ENCODE results near the gene GOLGA5. TPM values are rescaled to one million over a fixed set of nuclear protein-coding genes. Genes with fewer than 3 reads are reported as not detected.
"Not testable (repeated sequence)": the region's sequence is repeated elsewhere in the genome, so short reads cannot be mapped to it uniquely, and the experiment has no call there.

The GOLGA5 gene
- total and polyA plus RNA-seq, 10 donors: 16.7 to 37.0 (median 26.5) TPM

GRCh38 chr14:92750222-92750728, 43.8 kb upstream of the GOLGA5 start:
- intact Hi-C loops (cut with DNase I; ENCODE audit: low total_unique reads): loop anchor here (5.0 kb wide), 1 partner anchor 222 kb away; no protein-coding TSS in a partner anchor
- DNase-seq, H3K36me3 ChIP-seq, H3K9me3 ChIP-seq: not testable (repeated sequence)
- peaks cover 0 to 66% (median 50%) of the 10 kb centered on the region in 6 donors for H3K4me1 ChIP-seq
- 21 to 49% (median 32%) methylated on average over 9 to 10 of the region's 10 CpGs for WGBS, 5 donors
- H3K27ac ChIP-seq: peak overlapping the region in 6 of 8 donors; percentile 4 to 73 (median 61)
- TF ChIP-seq POLR2AphosphoS5 (IDR thresholded peaks at IDR 0.05) (peak in 2 of 3 donors; percentile 54 to 96), POLR2A (IDR thresholded peaks at IDR 0.05) (peak in 2 of 3 donors; percentile 29 to 54)
- peak overlapping the region in 5 of 8 donors; percentile 18 to 60 (median 21) for H3K4me3 ChIP-seq
- peaks cover 0 to 38% (median 0%) of the 10 kb centered on the region in 7 donors for H3K27me3 ChIP-seq (replicated peaks in 1 of 7)

- no peaks in the 10 kb centered on the region for H3K36me3 ChIP-seq
- peaks cover 0 to 6% (median 0%) of the 10 kb centered on the region in 8 donors for H3K9me3 ChIP-seq
- intact Hi-C loops (cut with DNase I; ENCODE audit: low total_unique reads): loop anchor here (5.0 kb wide), 1 partner anchor 221 kb away; no protein-coding TSS in a partner anchor
- peaks cover 0 to 66% (median 50%) of the 10 kb centered on the region in 6 donors for H3K4me1 ChIP-seq
- peak overlapping the region in 7 of 8 donors; percentile 4 to 73 (median 58) for H3K27ac ChIP-seq
- H3K4me3 ChIP-seq: peak overlapping the region in 5 of 8 donors; percentile 18 to 60 (median 21)
- no peak for DNase-seq
- 32 to 52% (median 41%) methylated on average over 5 of the region's 5 CpGs for WGBS, 5 donors
- TF ChIP-seq CTCF (IDR thresholded peaks at IDR 0.05 in 8 of 11, conservative IDR thresholded peaks at IDR 0.05 in 3 of 11) (no peak), POLR2AphosphoS5 (IDR thresholded peaks at IDR 0.05) (peak in 1 of 3 donors; percentile 68), POLR2A (IDR thresholded peaks at IDR 0.05) (no peak)
- peaks cover 0 to 38% (median 0%) of the 10 kb centered on the region in 7 donors for H3K27me3 ChIP-seq (replicated peaks in 1 of 7)
Measured at GRCh38 chr14:92750994-92751400, 43.1 kb upstream of the GOLGA5 start.

GRCh38 chr14:92751819-92752218, 42.3 kb upstream of the GOLGA5 start:
- no peak for DNase-seq
- TF ChIP-seq POLR2AphosphoS5 (IDR thresholded peaks at IDR 0.05): peak in 2 of 3 donors; percentile 18 to 51
- TF ChIP-seq CTCF (IDR thresholded peaks at IDR 0.05 in 8 of 11, conservative IDR thresholded peaks at IDR 0.05 in 3 of 11): no peak
- no peak for TF ChIP-seq POLR2A (IDR thresholded peaks at IDR 0.05)
- Histone ChIP-seq H3K36me3 (no peaks in the 10 kb centered on the region), H3K27ac (peak overlapping the region in 4 of 8 donors; percentile 58 to 73 (median 66)), H3K4me3 (peak overlapping the region in 1 of 8 donors; percentile 60), H3K27me3 (replicated peaks in 1 of 7) (peaks cover 0 to 35% (median 0%) of the 10 kb centered on the region in 7 donors), H3K9me3 (peaks cover 0 to 6% (median 0%) of the 10 kb centered on the region in 8 donors), H3K4me1 (peaks cover 0 to 66% (median 48%) of the 10 kb centered on the region in 6 donors)
- 68 to 80% (median 72%) methylated on average over 4 of the region's 4 CpGs for WGBS, 5 donors
- intact Hi-C loops (cut with DNase I; ENCODE audit: low total_unique reads): loop anchor here (5.0 kb wide), 1 partner anchor 220 kb away; no protein-coding TSS in a partner anchor

GRCh38 chr14:92753250-92753649, 40.9 kb upstream of the GOLGA5 start:
- Histone ChIP-seq H3K4me1 (peaks cover 0 to 52% (median 41%) of the 10 kb centered on the region in 6 donors), H3K9me3 (peaks cover 0 to 6% (median 0%) of the 10 kb centered on the region in 8 donors), H3K27me3 (replicated peaks in 1 of 7) (peaks cover 0 to 21% (median 0%) of the 10 kb centered on the region in 7 donors), H3K4me3 (no peak overlapping the region), H3K27ac (peak overlapping the region in 5 of 8 donors; percentile 20 to 73 (median 64)), H3K36me3 (no peaks in the 10 kb centered on the region)
- WGBS, 5 donors: 19 to 41% (median 24%) methylated on average over 5 of the region's 5 CpGs
- TF ChIP-seq POLR2AphosphoS5 (IDR thresholded peaks at IDR 0.05) (peak in 1 of 3 donors; percentile 91), POLR2A (IDR thresholded peaks at IDR 0.05) (no peak), CTCF (IDR thresholded peaks at IDR 0.05 in 8 of 11, conservative IDR thresholded peaks at IDR 0.05 in 3 of 11) (no peak)
- DNase-seq: no peak
- intact Hi-C loops (cut with DNase I; ENCODE audit: low total_unique reads): loop anchor here (5.0 kb wide), 1 partner anchor 219 kb away; no protein-coding TSS in a partner anchor
